GM21723 (cell line): ENCODE measurements around the gene BCORL1.

ENCODE experiments used
- ATAC-seq: cut with Tn5 transposase; IDR thresholded peaks from one replicate; pipeline ENCODE4 v1.9.1; 2021; ENCODE audit warnings: mild to moderate bottlenecking, moderate library complexity; ENCODE audit not compliant: unreplicated experiment

BCORL1 gene

DNA sequence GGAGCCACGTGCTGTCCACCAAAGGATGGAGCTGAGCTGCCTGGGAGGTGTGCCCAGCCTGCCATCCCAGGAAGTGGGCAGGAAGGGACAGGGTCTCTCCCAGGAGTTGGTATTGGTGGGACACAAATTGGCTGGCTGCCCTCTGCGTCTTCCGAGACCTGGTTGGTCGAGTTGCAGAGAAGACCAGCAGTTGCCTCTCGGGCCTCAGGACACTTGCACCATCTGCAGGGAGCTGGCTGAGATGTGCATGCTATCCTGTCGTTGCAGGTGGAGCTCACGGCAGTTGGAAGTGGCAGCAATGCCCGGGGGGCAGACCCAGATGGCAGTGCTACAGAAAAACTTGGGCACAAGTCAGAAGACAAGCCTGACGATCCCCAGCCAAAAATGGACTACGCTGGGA is 30.2 kb downstream of the BCORL1 start:
- no peak for ATAC-seq

GRCh38 chrX:130013661-130014060 is 31.2 kb downstream of the BCORL1 start:
- ATAC-seq, result no peak

DNA sequence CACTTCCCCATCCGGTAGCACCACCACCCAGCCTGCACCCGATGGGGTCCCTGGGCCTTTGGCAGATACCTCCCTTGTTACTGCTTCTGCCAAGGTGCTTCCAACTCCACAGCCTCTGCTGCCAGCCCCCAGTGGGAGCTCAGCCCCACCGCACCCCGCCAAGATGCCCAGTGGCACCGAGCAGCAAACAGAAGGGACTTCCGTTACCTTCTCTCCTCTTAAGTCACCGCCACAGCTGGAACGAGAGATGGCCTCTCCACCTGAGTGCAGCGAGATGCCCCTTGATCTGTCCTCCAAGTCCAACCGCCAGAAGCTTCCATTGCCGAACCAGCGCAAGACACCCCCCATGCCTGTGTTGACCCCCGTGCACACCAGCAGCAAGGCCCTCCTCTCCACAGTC is 31.9 kb downstream of the BCORL1 start:
- ATAC-seq, result no peak

DNA sequence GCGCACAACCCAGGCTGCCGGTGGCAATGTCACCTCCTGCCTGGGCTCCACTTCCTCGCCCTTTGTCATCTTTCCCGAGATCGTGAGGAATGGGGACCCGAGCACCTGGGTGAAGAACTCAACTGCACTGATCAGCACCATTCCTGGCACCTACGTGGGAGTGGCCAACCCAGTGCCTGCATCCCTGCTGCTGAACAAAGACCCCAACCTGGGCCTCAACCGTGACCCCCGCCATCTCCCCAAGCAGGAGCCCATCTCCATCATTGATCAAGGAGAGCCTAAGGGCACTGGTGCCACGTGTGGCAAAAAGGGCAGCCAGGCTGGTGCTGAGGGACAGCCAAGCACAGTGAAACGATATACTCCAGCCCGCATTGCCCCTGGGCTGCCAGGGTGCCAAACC is 32.3 kb downstream of the BCORL1 start:
- ATAC-seq, result no peak

DNA sequence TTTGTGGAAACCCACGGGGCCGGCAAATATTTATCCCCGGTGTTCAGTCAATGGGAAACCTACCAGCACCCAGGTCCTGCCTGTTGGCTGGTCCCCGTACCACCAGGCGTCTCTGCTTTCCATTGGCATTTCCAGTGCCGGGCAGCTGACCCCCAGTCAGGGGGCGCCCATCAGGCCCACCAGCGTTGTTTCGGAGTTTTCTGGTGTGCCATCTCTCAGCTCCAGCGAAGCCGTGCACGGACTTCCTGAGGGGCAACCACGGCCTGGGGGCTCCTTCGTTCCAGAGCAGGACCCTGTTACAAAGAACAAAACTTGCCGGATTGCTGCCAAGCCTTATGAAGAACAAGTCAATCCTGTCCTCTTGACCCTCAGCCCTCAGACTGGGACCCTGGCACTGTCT is 32.7 kb downstream of the BCORL1 start:
- ATAC-seq, result no peak

- ATAC-seq, result no peak
Observed at GRCh38 chrX:130018143-130018542, 35.7 kb downstream of the BCORL1 start.

DNA sequence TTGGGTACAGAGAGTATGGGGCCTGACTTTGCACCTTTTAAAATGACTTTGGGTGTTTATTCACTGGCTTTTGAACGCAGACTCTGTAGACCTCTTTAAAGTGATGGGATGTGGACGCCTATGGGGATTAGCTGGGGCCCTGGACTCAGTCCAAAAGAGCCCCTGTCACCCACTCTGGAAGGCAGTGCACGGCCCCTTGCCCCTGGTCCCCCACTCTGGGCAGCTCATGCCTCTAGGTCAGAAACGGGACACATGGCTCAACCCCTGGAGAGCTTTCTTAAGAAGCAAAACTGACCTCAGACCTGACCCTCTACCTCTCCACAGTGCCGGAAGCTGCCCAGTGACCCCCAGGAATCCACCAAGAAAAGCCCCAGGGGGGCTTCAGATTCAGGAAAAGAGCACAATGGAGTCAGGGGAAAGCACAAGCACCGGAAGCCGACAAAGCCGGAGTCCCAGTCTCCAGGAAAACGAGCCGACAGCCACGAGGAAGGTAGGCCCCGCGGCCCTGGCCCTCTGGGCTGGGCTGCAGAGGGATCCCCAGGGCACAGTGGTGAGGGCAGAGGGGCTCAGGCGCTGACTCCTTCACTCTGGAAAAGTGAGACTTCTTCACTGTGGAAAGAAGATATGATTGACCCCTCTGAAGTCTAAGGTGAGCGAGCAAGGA is 38.4 kb downstream of the BCORL1 start:
- no peak for ATAC-seq

- ATAC-seq, result peak; percentile 100
Observed at GRCh38 chrX:130024127-130024526, 41.7 kb downstream of the BCORL1 start.

- no peak for ATAC-seq
Observed at GRCh38 chrX:130025256-130025655, 42.8 kb downstream of the BCORL1 start.

DNA sequence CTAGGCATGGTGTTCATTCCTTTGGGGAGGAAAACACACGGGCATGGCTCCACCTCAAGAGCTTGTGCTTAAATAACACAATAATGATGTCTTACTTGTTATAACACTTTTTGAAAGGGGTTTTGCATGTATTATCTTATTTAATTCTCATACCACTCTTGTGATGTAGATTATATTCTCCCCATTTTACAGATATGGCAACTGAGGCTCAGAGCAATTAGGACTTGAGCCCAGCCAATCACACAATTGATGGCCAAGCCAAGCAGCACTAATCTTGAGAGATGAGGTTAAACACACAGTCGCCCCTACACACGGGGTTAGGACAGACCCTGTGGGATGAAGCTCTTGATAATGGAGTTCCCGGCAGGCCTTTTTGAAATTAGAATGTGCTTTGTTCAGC is 45.1 kb downstream of the BCORL1 start:
- ATAC-seq, result no peak

DNA sequence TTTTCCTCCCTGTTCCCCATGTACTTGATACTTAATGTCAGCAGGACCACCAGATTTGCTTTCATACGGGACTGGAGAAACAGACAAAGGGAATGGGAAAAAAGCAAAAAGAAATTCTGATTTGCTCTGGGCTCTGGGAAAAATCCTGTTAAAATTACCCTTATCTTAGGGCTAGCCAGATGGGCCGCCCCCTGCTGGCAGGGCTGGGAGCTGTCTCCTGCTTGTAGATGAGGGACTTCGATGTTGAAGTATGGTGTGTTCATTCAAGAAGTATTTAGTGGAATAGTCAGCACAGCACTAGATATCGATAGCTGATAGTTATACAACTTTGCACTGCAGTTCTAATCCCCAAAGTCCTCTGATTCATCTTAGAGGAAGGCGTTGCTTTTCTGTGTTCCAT is 45.8 kb downstream of the BCORL1 start:
- ATAC-seq, result no peak

GRCh38 chrX:130030826-130031225 is 48.4 kb downstream of the BCORL1 start:
- ATAC-seq, result no peak

DNA sequence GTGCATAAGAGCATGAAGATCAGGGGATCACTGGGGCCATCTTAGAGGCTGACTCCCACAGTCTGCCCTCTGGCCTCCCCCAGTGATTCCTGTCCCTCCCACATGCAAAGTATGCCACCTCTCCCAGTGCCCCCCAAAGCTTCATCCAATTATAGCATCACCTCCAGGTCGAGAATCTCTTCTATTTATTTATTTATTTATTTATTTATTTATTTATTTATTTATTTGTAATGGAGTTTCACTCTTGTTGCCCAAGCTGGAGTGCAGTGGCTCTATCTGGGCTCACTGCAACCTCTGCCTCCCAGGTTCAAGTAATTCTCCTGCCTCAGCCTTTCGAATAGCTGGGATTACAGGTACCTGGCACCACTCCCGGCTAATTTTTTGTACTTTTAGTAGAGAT is 50.1 kb downstream of the BCORL1 start:
- no peak for ATAC-seq

DNA sequence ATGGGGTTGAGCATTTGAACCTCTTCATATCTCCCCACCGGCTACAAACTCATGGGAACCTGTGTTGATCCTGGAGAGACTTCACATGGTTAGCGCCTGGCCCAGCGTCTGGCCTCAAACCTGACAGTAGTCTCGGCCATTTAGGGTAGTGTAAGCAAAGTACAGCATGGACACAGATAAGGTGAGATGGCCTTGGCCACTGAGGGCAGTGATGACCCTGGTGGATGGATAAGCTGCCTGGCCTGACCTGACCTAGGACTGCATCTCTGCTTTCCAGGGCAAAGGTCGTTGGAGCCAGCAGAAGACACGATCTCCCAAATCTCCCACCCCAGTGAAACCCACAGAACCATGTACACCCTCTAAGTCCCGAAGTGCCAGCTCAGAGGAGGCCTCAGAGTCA is 51.7 kb downstream of the BCORL1 start:
- no peak for ATAC-seq

- no peak for ATAC-seq
Observed at GRCh38 chrX:130039847-130040246, 57.4 kb downstream of the BCORL1 start.

- no peak for ATAC-seq
Observed at GRCh38 chrX:130047416-130047815, 65.0 kb downstream of the BCORL1 start.

- no peak for ATAC-seq
Observed at GRCh38 chrX:130048686-130049222, 66.3 kb downstream of the BCORL1 start.

DNA sequence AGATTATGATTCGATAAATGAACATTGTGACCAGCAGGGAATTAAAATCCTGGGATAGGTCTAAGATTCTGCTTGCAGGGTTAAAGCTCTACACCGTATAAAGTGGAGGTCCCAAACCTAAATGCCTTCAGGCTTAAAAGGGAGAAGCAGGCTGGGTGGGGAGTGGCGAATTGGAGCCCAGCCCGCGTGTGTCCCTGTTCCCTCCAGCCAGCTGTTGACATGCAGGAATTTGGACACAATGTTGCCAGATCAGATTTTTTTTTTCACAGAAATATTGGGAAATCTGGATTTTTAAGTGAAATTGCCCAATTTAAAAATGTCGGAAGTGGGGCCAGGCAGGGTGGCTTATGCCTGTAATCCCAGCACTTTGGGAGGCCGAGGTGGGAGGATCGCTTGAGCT is 67.4 kb downstream of the BCORL1 start:
- no peak for ATAC-seq

DNA sequence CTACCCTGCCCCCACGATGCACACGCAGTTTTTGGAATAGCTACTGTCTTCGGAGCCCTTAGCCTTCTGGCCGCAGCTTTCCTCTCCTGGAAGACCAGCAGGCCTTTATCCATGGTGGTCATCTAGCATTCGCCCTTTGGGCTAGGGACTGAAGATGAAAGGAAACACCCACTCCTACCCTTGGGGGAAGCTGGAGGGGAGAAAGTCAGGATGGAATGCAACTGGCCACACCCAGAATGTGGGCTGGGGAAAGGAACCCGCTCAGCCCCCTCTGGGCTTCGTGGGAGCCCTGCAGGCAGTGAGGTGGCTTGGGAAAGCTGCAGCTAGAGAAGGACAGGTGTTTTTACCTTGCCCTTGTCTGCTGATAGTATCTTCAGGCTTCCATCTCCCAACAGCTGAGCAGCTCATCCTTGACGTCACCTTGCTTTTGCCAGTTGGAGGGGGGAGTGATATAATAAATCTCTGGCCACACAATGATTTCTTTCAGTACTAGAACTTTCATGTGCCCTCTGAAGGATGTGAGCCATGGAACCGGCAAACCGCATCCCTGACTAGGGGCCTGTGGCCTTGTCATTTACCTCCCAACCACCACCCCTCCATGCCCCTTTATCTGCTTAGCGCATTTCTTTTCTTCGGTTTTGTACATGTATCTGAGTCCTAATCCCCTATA is 68.9 kb downstream of the BCORL1 start:
- no peak for ATAC-seq

DNA sequence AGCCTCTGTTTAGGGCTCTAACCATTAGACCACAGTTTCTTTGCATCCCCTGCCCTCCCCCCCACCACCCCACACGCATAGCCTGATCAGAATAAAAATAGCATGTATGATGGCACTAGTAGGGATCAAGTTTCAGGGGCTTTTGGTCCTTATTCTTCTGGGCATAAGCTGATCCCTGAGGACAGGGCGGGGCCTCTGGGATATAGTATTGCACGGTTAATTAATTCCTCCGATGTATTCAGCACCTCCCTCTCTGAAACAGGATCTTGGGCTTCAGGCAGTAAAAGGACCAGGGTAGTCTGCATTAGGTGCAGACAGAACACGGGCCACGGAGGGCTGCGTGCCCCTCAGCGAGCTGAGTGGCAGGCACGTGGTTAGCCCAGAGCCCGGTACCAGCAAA is 70.8 kb downstream of the BCORL1 start:
- no peak for ATAC-seq

- no peak for ATAC-seq
Observed at GRCh38 chrX:130055103-130055502, 72.7 kb downstream of the BCORL1 start.

DNA sequence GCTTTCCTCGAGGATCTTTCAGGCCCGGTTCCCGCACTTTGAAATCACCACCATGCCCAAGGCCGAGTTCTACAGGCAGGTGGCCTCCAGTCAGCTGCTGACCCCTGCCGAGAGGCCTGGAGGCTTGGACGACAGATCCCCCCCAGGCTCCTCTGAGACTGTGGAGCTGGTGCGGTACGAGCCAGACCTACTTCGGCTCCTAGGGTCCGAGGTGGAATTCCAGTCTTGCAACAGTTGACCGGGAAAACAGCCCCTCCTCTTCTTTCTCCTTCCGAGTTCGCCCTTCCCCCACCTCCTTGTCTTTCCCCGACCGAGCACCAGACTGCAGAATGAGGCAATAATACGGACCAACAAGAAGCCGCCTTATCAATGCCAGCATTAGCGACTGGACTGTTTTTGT is 73.5 kb downstream of the BCORL1 start:
- no peak for ATAC-seq

- no peak for ATAC-seq
Observed at GRCh38 chrX:130057209-130057608, 74.8 kb downstream of the BCORL1 start.
